Mucosa of stomach (tissue), 1 donor: ENCODE results near the gene CCDC152.

Experiments
- H3K27me3 ChIP-seq: one replicate; pipeline ENCODE4 v1.7.0; 2013; ENCODE audit warnings: mild to moderate bottlenecking, low read length; ENCODE audit not compliant: control insufficient read depth, insufficient read depth
- H3K36me3 ChIP-seq: one replicate; pipeline ENCODE4 v1.7.0; 2013; ENCODE audit warnings: low read length; ENCODE audit not compliant: control insufficient read depth, insufficient read depth
- H3K4me1 ChIP-seq: one replicate; pipeline ENCODE4 v1.7.0; 2013; ENCODE audit warnings: mild to moderate bottlenecking, low read length; ENCODE audit not compliant: control insufficient read depth, insufficient read depth
- H3K4me3 ChIP-seq: one replicate; pipeline ENCODE4 v1.7.0; 2013; ENCODE audit warnings: low read length
- H3K9ac ChIP-seq: one replicate; pipeline ENCODE4 v1.7.0; 2013; ENCODE audit warnings: mild to moderate bottlenecking, low read length, moderate library complexity
- H3K9me3 ChIP-seq: one replicate; pipeline ENCODE4 v1.7.0; 2013; ENCODE audit warnings: mild to moderate bottlenecking, low read length, moderate library complexity; ENCODE audit not compliant: control insufficient read depth
- donor health status: Pancreatic carcinoma.

The CCDC152 gene

GRCh38 chr5:42751044-42751443, 5.6 kb upstream of the CCDC152 start:
- H3K4me1 ChIP-seq = no peaks in the 10 kb centered on the region
- no peak overlapping the region for H3K9ac ChIP-seq
- H3K4me3 ChIP-seq = no peak overlapping the region
- no peaks in the 10 kb centered on the region for H3K27me3 ChIP-seq
- H3K9me3 ChIP-seq = no peaks in the 10 kb centered on the region
- no peaks in the 10 kb centered on the region for H3K36me3 ChIP-seq

- Histone ChIP-seq H3K36me3 (no peaks in the 10 kb centered on the region), H3K27me3 (peaks cover 8% of the 10 kb centered on the region), H3K9me3 (no peaks in the 10 kb centered on the region), H3K4me3 (no peak overlapping the region), H3K4me1 (no peaks in the 10 kb centered on the region), H3K9ac (no peak overlapping the region)
These were observed 3.5 kb upstream of the CCDC152 start for GRCh38 chr5:42753099-42753498.

- H3K36me3 ChIP-seq = no peaks in the 10 kb centered on the region
- no peak overlapping the region for H3K9ac ChIP-seq
- peaks cover 8% of the 10 kb centered on the region for H3K27me3 ChIP-seq
- no peaks in the 10 kb centered on the region for H3K4me1 ChIP-seq
- H3K4me3 ChIP-seq = no peak overlapping the region
- no peaks in the 10 kb centered on the region for H3K9me3 ChIP-seq
These were observed 2.8 kb downstream of the CCDC152 start for GRCh38 chr5:42759456-42759855.

DNA sequence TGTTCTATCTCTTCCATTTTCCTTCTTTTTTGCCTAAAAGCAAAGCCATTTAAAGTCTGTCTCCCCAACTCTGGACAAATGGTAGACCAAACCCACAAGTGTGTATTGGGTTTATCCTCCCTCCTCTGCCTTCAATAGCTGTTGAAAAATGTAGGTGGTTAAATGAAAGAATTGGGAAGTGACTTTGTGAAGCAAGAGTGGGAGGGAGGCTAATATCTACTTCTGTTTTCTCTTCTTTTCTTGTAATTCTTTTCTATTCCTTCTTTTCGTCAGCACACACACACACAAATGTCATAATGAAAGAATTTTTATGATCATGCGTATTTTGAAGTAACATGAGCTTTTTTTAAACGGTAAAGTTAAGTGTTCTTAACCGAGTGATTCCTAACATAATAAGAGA, 3.8 kb downstream of the CCDC152 start:
- Histone ChIP-seq H3K9ac (no peak overlapping the region), H3K4me3 (no peak overlapping the region), H3K36me3 (no peaks in the 10 kb centered on the region), H3K4me1 (no peaks in the 10 kb centered on the region), H3K9me3 (no peaks in the 10 kb centered on the region), H3K27me3 (peaks cover 8% of the 10 kb centered on the region)

- Histone ChIP-seq H3K4me1 (no peaks in the 10 kb centered on the region), H3K36me3 (no peaks in the 10 kb centered on the region), H3K9me3 (no peaks in the 10 kb centered on the region), H3K27me3 (peaks cover 5% of the 10 kb centered on the region), H3K4me3 (no peak overlapping the region), H3K9ac (no peak overlapping the region)
These were observed 5.2 kb downstream of the CCDC152 start for GRCh38 chr5:42761791-42762190.

- H3K36me3 ChIP-seq = no peaks in the 10 kb centered on the region
- no peaks in the 10 kb centered on the region for H3K9me3 ChIP-seq
- H3K9ac ChIP-seq = no peak overlapping the region
- H3K4me3 ChIP-seq = no peak overlapping the region
- H3K27me3 ChIP-seq = peaks cover 3% of the 10 kb centered on the region
- H3K4me1 ChIP-seq = peaks cover 1% of the 10 kb centered on the region
These were observed 11.0 kb downstream of the CCDC152 start for GRCh38 chr5:42767491-42768105.

- Histone ChIP-seq H3K36me3 (no peaks in the 10 kb centered on the region), H3K9me3 (no peaks in the 10 kb centered on the region), H3K4me1 (peaks cover 5% of the 10 kb centered on the region), H3K27me3 (peaks cover 3% of the 10 kb centered on the region), H3K9ac (no peak overlapping the region), H3K4me3 (no peak overlapping the region)
These were observed 11.5 kb downstream of the CCDC152 start for GRCh38 chr5:42768106-42768504.

DNA sequence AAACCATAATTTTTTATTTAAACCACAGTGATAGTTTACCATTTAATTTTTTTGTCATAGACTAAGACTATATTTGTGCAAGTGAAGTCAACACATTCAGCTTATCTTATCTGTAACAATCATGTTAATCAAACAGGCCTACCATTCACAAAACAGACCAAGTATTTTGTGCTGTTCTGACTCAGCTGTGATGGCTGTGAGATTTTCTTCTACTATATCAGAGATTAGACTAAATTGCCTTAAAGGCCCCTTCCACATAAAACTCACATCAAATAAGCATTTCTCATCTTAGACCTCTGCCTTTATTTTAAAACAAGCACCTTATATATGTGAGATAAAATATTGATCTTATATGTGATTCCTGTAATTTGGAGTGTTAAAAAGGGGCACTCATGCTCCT, 13.4 kb downstream of the CCDC152 start:
- no peaks in the 10 kb centered on the region for H3K9me3 ChIP-seq
- no peak overlapping the region for H3K9ac ChIP-seq
- H3K36me3 ChIP-seq = no peaks in the 10 kb centered on the region
- peaks cover 12% of the 10 kb centered on the region for H3K27me3 ChIP-seq
- H3K4me1 ChIP-seq = peaks cover 5% of the 10 kb centered on the region
- no peak overlapping the region for H3K4me3 ChIP-seq

DNA sequence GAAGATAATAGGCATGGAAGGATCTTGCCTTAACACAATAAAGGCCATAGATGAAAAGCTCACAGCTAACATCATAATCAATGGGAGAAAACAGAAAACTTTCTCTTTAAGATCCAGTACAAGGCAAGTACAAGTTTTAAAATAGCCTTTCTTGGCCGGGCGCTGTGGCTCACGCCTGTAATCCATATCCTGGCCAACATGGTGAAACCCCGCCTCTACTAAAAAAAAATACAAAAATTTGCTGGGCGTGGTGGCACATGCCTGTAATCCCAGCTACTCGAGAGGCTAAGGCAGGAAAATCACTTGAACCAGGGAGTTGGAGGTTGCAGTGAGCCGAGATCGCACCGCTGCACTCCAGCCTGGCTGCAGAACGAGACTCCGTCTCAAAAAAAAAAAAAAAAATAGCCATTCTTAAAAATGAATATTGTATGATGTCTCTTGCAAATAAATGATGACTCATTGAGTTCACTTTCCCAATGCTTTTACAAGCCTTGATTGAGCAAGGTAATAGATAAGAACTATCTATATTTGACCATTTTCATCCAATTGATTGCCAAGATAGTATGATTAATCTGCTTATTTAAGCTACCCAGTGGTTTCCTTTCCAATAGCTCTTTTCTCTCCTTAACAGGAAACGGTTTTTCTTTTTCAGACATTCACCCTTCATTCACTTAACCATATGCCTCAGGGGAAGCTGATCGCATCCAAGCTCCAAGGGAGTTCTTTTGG, 15.8 kb downstream of the CCDC152 start:
- Histone ChIP-seq H3K36me3 (no peaks in the 10 kb centered on the region), H3K9me3 (no peaks in the 10 kb centered on the region), H3K4me1 (peaks cover 5% of the 10 kb centered on the region), H3K4me3 (no peak overlapping the region), H3K9ac (no peak overlapping the region), H3K27me3 (peaks cover 12% of the 10 kb centered on the region)

GRCh38 chr5:42779083-42779482, 22.5 kb downstream of the CCDC152 start:
- no peak overlapping the region for H3K4me3 ChIP-seq

GRCh38 chr5:42781584-42781983, 25.0 kb downstream of the CCDC152 start:
- Histone ChIP-seq H3K9ac (no peak overlapping the region), H3K36me3 (no peaks in the 10 kb centered on the region), H3K4me1 (no peaks in the 10 kb centered on the region), H3K9me3 (peaks cover 4% of the 10 kb centered on the region), H3K27me3 (no peaks in the 10 kb centered on the region), H3K4me3 (no peak overlapping the region)

More at GRCh38 chr5:42779083-42779482, 22.5 kb downstream of the CCDC152 start:
- Histone ChIP-seq H3K36me3 (no peaks in the 10 kb centered on the region), H3K9ac (no peak overlapping the region), H3K9me3 (no peaks in the 10 kb centered on the region), H3K27me3 (peaks cover 4% of the 10 kb centered on the region), H3K4me1 (no peaks in the 10 kb centered on the region)

DNA sequence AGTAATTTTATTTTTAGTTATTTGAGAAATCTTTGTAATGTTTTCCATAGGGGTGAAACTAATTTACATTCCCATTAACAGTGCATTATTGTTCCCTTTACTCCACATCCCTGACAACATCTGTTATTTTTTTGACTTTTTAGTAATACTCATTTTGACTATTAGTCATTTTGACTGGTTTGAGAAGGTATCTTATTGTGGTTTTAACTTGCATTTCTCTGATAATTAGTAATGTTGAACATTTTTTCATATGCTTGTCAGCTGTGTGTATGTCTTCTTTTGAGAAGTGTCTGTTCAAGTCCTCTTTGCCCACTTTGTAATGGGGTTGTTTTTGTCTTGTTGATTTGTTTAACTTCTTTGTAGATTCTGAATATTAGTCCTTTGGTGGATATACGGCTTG, 27.5 kb downstream of the CCDC152 start:
- H3K36me3 ChIP-seq = no peaks in the 10 kb centered on the region
- no peak overlapping the region for H3K4me3 ChIP-seq
- peaks cover 5% of the 10 kb centered on the region for H3K9me3 ChIP-seq
- H3K27me3 ChIP-seq = no peaks in the 10 kb centered on the region
- no peaks in the 10 kb centered on the region for H3K4me1 ChIP-seq
- H3K9ac ChIP-seq = no peak overlapping the region
